ENCODE measurements around the gene GM2A.

Gene GM2A

DNA sequence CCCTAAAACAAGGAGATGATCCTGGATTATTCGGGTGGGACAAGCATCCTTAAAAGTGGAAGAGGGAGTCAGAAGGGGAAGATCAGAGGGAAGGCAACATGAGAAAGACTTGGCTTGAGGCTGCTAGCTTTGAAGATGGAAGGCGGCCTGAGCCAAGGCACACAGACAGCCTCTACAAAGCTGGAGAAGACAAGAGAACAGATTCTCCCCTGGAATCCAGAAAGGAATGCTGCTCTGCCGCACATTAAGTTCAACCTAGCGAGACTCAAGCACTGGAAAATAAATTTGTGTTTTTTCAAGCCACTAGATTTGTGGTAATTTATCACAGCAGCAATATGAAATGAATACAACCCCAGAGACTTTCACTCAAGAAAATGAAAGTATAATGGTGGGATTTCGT lies 32.7 kb downstream of the GM2A start:
- no peaks in the 10 kb centered on the region for H3K27me3 ChIP-seq (replicated peaks)
- H3K36me3 ChIP-seq (replicated peaks) = no peaks in the 10 kb centered on the region
- H3K4me3 ChIP-seq (ENCODE audit: low read depth, low read length) = no peak overlapping the region
- H3K27ac ChIP-seq = no peak overlapping the region
- DNase-seq = no peak
- in situ Hi-C loops (cut with HindIII; ENCODE audit: low pct_ligation_motif_present, low sequenced_read_pairs) = no loop called here
- TF ChIP-seq, protein P1, sequence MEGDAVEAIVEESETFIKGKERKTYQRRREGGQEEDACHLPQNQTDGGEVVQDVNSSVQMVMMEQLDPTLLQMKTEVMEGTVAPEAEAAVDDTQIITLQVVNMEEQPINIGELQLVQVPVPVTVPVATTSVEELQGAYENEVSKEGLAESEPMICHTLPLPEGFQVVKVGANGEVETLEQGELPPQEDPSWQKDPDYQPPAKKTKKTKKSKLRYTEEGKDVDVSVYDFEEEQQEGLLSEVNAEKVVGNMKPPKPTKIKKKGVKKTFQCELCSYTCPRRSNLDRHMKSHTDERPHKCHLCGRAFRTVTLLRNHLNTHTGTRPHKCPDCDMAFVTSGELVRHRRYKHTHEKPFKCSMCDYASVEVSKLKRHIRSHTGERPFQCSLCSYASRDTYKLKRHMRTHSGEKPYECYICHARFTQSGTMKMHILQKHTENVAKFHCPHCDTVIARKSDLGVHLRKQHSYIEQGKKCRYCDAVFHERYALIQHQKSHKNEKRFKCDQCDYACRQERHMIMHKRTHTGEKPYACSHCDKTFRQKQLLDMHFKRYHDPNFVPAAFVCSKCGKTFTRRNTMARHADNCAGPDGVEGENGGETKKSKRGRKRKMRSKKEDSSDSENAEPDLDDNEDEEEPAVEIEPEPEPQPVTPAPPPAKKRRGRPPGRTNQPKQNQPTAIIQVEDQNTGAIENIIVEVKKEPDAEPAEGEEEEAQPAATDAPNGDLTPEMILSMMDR (IDR thresholded peaks at IDR 0.05; ENCODE audit: low read depth, low read length, missing control alignments) = no peak

DNA sequence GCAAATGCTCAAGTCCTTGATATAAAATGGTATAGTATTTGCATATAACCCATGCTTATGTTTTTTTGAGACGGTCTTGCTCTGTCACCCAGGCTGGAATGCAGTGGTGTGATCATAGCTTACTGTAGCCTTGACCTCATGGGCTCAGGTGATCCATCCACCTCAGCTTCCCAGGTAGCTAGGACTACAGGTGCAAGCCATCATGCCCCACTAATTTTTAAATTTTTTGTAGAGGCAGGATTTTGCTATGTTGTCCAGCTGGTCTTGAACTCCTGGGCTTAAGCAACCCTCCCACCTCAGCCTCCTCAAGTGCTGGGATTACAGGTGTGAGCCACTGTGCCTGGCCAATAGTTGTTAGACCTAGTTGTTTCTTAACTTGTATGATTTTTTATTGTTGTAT lies 33.3 kb downstream of the GM2A start:
- no peak for DNase-seq
- Histone ChIP-seq H3K4me3 (ENCODE audit: low read depth, low read length) (no peak overlapping the region), H3K27me3 (replicated peaks) (no peaks in the 10 kb centered on the region), H3K36me3 (replicated peaks) (no peaks in the 10 kb centered on the region), H3K27ac (no peak overlapping the region)
- in situ Hi-C loops (cut with HindIII; ENCODE audit: low pct_ligation_motif_present, low sequenced_read_pairs) = no loop called here
- TF ChIP-seq, protein P1 (IDR thresholded peaks at IDR 0.05; ENCODE audit: low read depth, low read length, missing control alignments) = no peak

DNA sequence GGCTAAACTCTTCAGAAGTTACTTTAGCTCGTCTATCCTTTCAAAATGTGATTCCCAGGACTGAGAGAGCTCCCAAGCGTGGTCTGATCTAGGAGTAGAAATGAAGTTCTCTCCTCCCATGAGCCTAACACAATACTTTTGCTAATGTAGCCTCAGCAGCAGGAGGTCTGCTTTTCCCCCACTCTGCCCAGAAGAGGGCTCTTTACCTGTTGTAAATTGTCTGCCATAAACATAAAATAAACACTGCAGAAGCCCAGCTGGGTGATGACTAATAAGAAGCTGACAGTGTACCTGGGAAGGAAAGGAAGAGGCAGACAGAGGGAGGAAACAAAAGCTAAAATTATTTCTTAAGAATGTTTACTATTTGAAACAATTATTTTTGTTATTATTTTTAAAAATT lies 35.2 kb downstream of the GM2A start:
- in situ Hi-C loops (cut with HindIII; ENCODE audit: low pct_ligation_motif_present, low sequenced_read_pairs) = no loop called here
- no peak overlapping the region for H3K27ac ChIP-seq
- H3K27me3 ChIP-seq (replicated peaks) = no peaks in the 10 kb centered on the region
- H3K36me3 ChIP-seq (replicated peaks) = no peaks in the 10 kb centered on the region
- TF ChIP-seq, protein P1 (IDR thresholded peaks at IDR 0.05; ENCODE audit: low read depth, low read length, missing control alignments) = no peak
- DNase-seq = no peak
- no peak overlapping the region for H3K4me3 ChIP-seq (ENCODE audit: low read depth, low read length)

DNA sequence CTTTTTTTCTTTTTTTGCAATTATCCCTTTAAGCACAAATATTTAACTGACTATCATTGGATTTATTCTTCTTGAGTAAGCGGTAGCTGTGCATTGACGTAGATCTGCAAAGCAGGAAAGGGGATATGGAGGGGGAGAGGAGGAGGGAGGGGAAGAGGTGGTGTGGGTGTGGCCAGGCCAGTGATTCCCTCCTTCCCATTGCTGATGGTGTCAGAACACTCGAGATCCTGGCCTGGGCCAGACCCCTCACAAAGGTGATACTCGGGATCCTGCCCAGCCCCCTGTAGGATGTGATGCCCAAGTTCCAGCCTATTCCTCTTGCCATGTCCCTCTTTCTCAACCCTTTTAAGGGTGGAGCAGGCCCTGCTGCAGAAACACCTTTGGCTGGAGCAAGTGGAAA lies 40.6 kb downstream of the GM2A start:
- Histone ChIP-seq H3K4me3 (ENCODE audit: low read depth, low read length) (no peak overlapping the region), H3K36me3 (replicated peaks) (no peaks in the 10 kb centered on the region), H3K27me3 (replicated peaks) (no peaks in the 10 kb centered on the region), H3K27ac (no peak overlapping the region)
- TF ChIP-seq, protein P1 (IDR thresholded peaks at IDR 0.05; ENCODE audit: low read depth, low read length, missing control alignments) = no peak
- DNase-seq = no peak
- in situ Hi-C loops (cut with HindIII; ENCODE audit: low pct_ligation_motif_present, low sequenced_read_pairs) = no loop called here

DNA sequence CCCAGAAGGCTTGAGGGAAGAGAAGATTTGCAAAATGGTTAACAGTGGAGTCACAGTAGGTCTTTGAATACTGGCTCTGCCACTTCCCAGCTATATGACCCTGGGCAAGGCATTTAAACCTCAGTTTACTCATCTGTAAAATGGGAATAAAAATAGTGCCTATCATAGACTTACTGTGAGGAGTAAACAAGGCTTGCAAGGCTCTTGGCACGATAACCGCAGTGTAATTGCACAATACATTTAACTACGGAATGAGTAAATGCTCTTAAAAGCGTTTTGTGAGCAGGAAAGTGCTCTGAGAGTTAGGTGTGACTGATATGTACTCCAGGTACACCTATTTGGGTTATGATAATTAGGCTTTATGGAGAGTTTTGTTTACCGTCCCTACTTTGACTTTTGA lies 42.2 kb downstream of the GM2A start:
- DNase-seq = no peak
- TF ChIP-seq, protein P1 (IDR thresholded peaks at IDR 0.05; ENCODE audit: low read depth, low read length, missing control alignments) = no peak
- no peaks in the 10 kb centered on the region for H3K36me3 ChIP-seq (replicated peaks)
- in situ Hi-C loops (cut with HindIII; ENCODE audit: low pct_ligation_motif_present, low sequenced_read_pairs) = no loop called here
- no peak overlapping the region for H3K27ac ChIP-seq
- no peaks in the 10 kb centered on the region for H3K27me3 ChIP-seq (replicated peaks)
- no peak overlapping the region for H3K4me3 ChIP-seq (ENCODE audit: low read depth, low read length)

DNA sequence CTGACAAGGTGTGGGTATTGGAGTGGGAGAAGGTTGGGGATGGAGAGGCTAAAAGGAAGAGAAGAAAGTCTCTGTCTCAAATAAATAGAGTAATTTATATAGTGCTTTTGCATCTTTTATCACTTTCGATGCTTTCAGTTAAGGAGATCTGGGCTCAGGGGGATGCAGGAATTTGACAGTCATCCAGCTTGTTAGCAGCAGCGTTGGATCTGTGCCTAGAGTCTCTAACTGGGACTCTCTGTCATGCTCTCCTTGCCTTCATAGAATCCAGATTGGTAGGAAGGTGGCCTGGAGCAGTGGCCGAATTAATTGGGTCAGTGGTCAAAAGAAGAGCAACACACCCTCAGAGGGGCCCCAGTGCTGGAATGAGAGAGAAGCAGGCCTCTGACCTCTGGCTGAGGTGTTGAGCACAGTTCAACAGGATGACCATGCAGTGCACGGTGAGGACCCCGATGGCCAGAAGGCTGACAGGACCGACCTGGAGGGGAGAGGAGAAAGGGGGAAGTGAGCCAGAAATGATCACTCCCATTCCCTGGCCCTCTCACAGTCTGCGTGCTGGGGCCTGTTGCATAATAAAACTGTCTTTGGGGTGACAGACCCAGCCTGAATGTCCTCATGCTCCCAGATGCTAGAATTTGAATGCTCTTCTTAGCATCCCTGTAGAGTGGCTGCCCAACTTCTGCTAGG lies 42.9 kb downstream of the GM2A start:
- in situ Hi-C loops (cut with HindIII; ENCODE audit: low pct_ligation_motif_present, low sequenced_read_pairs) = no loop called here
- Histone ChIP-seq H3K36me3 (replicated peaks) (no peaks in the 10 kb centered on the region), H3K27ac (no peak overlapping the region), H3K4me3 (ENCODE audit: low read depth, low read length) (no peak overlapping the region), H3K27me3 (replicated peaks) (no peaks in the 10 kb centered on the region)
- no peak for DNase-seq
- TF ChIP-seq, protein P1 (IDR thresholded peaks at IDR 0.05; ENCODE audit: low read depth, low read length, missing control alignments) = no peak
